Left lobe of liver (tissue), 2 donors: ENCODE data around the gene ACAN. TPM values are rescaled to one million over a fixed set of nuclear protein-coding genes. Genes with fewer than 3 reads are reported as not detected.

ENCODE experiments used
- ATAC-seq: fragments of 200-7000 bp; cut with Tn5 transposase; one replicate; pipeline ENCODE4 v1.9.1; 2020; ENCODE audit warnings: mild to moderate bottlenecking, moderate library complexity
- DNase-seq: peaks from one replicate; pipeline ENCODE4 v3.0.0-alpha.2; 2020; ENCODE audit warnings: low spot score
- total RNA-seq: library from RNA; stranded (reverse); gene quantifications from one replicate; pipeline ENCODE4 v1.2.1, GENCODE V29; 2021
- donor health status: DM: no; HTN: no; CAD: no; lungs with moderate emphysema.
- donor health status: DM: no; HTN: yes; CAD: no.

The ACAN gene
- total RNA-seq: not detected

- ATAC-seq (no peak), DNase-seq (no peak)
These were observed at the start of gene ACAN for GRCh38 chr15:88803241-88803919. Gene ACAN (plus strand): TSS chr15:88803436. CDS start chr15:88836207, 32,771 bp downstream.

DNA sequence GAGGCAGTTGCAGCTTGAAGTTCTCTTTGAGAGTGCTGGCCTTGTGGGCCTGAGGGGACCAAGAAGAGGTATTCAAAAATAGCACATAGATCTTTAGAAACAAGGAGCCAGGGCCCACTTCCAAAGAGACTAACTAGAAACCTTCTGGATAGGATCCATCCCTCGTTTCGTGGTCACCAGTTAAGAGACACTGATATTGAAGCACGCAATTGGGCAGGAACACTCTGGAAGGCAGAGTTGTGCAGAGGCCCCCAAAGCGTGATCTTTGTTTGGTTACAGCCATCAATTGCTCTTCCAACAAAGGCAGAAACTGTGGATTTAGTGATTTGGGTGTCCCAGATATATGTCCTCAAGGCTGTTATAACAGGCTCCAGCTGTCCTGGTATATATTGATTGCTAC, 46.7 kb upstream of the ACAN start:
- ATAC-seq: no peak
- DNase-seq: no peak

DNA sequence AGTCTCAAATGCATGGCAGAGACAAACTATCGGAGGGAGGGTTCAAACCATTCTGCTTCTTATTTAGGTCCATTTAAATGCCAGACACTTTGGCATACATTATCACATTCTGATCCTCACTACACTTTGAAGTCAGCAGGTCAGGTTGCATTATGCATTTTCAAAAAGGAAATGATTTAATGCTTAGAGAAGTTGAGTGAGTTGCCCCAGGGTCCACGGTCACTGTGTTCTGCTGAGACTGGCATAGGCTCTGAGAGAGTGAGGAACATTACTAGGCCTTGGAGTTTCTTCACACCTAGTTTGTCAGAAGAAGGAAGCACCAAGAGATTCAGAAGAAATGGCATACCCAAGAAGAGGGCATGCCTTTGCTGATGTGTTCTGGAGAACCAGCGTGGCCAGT, 46.3 kb upstream of the ACAN start:
- ATAC-seq: no peak
- DNase-seq: no peak

- ATAC-seq (no peak), DNase-seq (no peak)
These were observed 43.4 kb upstream of the ACAN start for GRCh38 chr15:88759872-88760271.

DNA sequence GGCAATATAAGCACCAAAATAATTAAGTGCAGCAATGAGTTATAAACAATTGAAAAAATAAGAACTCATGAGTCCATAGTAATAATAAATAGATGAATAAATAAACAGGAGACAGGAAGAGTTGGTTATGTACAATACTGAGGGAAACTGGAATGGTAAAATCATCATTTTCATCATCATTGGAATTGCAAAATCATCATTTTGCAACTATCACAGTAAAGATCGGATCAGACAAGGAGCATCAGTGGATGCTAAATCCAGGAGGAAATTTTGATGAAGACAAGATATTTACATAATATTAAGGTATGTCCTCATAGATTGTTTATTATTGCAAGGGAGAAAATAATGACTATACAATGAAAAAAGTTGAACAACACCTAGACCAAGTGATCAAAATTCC, 38.8 kb upstream of the ACAN start:
- no peak for ATAC-seq
- DNase-seq: no peak

GRCh38 chr15:88765212-88765611, 38.0 kb upstream of the ACAN start:
- ATAC-seq (no peak), DNase-seq (no peak)

- DNase-seq: no peak
- no peak for ATAC-seq
These were observed 33.9 kb upstream of the ACAN start for GRCh38 chr15:88769161-88769971.

DNA sequence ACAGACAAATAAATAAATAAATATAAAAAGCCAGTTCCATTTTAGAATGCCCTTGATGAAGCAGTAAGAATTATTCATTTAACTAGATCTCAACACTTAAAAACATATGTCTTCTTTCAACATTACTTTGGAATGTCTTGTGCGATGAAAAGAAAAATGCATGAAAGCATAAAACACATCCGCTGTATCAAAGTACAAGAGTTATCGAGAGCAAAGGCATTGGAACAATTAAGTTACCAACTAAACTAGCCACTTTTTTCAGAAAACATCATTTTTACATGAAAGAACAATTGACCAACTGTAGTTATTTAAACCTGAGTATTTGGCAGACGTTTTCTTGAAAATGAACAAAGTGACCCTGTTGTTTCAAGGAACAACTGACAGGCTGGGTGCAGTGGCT, 27.5 kb upstream of the ACAN start:
- ATAC-seq: no peak
- DNase-seq: no peak

- ATAC-seq (no peak), DNase-seq (no peak)
These were observed 26.6 kb upstream of the ACAN start for GRCh38 chr15:88776646-88777045.

- ATAC-seq (no peak), DNase-seq (no peak)
These were observed 23.3 kb upstream of the ACAN start for GRCh38 chr15:88779944-88780343.

- ATAC-seq (no peak), DNase-seq (no peak)
These were observed 20.8 kb upstream of the ACAN start for GRCh38 chr15:88782465-88782864.

- no peak for ATAC-seq
- no peak for DNase-seq
These were observed 18.0 kb upstream of the ACAN start for GRCh38 chr15:88785217-88785616.

DNA sequence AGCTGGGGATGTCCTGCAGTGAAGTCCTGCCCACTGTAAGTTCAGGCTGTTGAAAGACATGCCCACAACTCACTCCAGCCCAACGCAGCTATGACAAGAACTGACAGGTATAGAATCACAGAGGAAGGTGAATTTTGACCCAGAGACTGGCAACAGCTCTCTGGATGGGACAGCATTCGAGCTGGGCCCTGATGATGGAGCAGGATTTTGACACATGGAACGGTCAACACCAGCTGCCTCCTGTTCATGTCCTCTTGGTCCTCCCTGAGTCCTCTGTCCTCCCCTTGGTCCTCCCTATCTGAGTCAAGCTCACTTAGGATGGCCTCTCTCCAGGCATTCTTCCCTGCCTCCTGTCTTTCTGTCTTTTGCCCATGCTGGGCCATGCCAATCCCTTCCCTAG, 15.2 kb upstream of the ACAN start:
- ATAC-seq (no peak), DNase-seq (no peak)

DNA sequence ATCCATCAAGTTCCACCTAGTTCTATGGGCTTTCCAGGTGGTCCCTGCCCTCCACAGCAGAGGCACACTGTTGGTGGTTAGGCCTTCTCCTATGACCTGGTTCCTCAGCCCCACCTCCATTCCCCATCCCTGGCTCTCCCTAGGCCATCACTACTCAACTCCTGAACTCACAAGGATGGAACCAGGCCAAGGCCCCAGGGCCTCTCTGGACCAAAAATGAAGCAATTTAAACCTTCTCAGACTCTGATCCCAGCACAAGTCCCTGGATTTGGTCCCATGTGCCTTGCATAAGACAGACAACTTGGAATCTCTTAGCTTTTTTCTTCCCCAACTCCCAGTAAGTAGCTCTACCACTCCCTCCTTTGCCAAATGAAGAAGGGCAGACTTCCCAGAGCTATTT, 14.4 kb upstream of the ACAN start:
- ATAC-seq (no peak), DNase-seq (no peak)

DNA sequence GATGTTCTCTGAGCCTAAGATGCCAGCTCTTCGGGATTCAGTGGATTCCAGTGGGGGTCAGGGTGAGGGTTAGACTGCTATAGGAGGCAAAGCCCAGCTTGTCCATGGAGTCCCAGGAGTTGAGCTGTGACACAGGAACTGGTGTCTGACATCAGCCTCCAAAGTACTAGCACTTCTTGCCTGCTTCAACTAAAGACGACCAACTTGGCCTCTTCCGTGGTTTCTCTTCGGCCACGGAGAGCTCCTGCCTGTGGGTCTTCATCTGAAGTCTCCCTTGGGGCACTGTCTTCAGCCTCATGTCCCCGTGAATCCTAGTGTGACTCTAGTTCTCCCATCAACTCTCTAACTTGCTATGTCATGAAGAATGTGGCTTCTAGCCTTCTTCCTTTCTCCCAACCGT, 12.8 kb upstream of the ACAN start:
- DNase-seq: no peak
- ATAC-seq: no peak

GRCh38 chr15:88791637-88792036, 11.6 kb upstream of the ACAN start:
- DNase-seq (no peak), ATAC-seq (no peak)

- ATAC-seq (no peak), DNase-seq (no peak)
These were observed 10.6 kb upstream of the ACAN start for GRCh38 chr15:88792342-88793282.

DNA sequence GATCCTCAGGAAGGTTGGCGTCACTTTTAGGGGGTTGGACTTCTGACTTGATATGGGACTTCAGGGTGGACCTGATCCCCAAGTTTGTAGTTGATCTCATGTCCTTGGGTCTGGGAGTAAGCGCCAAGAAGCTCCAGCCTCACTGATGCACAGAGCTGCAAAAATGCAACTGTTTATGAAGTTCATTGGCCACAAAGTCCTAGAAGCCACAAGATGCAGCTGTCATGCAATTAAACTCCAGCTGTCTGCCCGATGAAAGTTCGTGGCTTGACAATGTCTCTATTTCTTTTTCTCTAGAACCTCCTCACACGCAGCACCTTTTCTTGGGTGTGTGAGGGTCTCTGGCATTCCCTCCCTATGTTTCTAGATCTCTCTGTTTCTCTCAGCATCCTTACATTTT, 9.2 kb upstream of the ACAN start:
- ATAC-seq (no peak), DNase-seq (no peak)

DNA sequence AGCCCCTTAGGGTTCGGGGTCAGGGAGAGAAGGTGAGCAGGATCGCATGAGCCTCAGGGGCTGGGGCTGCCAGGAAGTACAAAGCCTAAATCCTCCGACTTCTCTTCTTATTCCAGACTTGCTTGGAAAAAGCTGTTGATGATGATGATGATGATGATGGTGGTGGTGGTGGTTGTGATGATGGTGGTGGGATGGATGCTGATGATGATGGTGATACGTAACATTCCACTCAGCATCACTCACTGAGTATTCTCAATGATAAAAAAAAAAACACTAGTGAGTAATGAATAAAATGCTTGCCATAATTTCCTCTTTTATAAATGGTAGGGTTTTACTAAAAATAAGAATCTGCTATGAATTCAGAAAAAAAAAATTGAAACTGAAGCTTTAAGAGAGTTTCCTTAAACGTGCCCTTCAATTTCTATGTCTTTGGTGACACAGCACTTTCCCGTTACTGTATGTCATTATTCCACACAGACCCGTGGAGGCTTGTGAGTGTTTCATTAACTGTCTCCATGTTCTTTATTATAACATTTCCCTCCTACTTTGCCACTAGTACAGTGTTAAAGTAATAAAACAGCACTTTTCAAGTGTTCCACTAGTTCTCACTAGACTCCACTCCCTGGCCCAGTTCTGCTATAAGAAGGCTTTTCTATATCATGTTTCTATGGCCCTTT, 5.4 kb upstream of the ACAN start:
- ATAC-seq (no peak), DNase-seq (no peak)

- ATAC-seq (no peak), DNase-seq (no peak)
These were observed 3.9 kb upstream of the ACAN start for GRCh38 chr15:88799341-88799740.

DNA sequence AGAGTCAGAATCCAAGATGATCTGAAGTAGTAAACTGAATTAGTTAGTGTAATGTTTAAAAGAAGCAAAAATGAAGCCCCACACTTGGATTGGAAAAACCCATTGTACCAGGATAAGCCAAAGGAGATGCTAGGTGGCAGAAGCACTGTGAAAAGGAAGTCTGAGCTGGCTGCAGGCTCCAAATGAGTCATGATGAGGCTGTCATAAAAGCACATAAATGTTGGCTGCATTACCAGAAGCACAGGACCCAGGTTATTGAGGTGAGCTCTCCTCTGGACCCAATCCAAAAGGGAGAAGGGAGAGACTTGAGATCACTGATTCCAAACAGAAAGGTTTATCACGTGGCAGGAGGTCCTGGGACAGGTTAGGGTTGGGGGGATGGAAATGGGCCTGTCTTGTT, 3.2 kb upstream of the ACAN start:
- no peak for DNase-seq
- no peak for ATAC-seq
